Left ventricle myocardium superior (tissue), 1 donor: ENCODE data around the gene OGFOD2. TPM values are rescaled to one million over a fixed set of nuclear protein-coding genes. Genes with fewer than 3 reads are reported as not detected.
"Not testable (repeated sequence)": the region's sequence is repeated elsewhere in the genome, so short reads cannot be mapped to it uniquely, and the experiment has no call there.

Experiments
- ATAC-seq: fragments of 200-7000 bp; cut with Tn5 transposase; one replicate; pipeline ENCODE4 v1.9.1; 2020; ENCODE audit warnings: mild to moderate bottlenecking, moderate library complexity
- DNase-seq: peaks from one replicate; pipeline ENCODE4 v3.0.0-alpha.2; 2020
- intact Hi-C: fragments of 100-400 bp; cut with micrococcal nuclease; formaldehyde crosslinking; loops from one replicate; pipeline ENCODE4 v1.11.0; 2022
- long read RNA-seq: library from polyadenylated mRNA; unstranded; transcript quantifications from one replicate; pipeline ENCODE4 v2.0.0, GENCODE V29; 2021
- total RNA-seq: library from RNA; stranded (reverse); fragmentation: NEBNext Ultra II Directional; extraction: Animal tissue kit (Norgen Biotek cat#: 25700); gene quantifications from one replicate; pipeline ENCODE4 v1.2.1, GENCODE V29; 2021
- donor health status: DM: no; HTN: yes; CAD: no; lungs with severe emphysema.

Gene OGFOD2
- 15.4 TPM for total RNA-seq
- long read RNA-seq, transcript OGFOD2-201 (7 exons, 1,780 nt) = major isoform, 30 of 62 reads
- long read RNA-seq, partial matches to known transcripts = 14 of 62 reads
- long read RNA-seq, other reads (novel, unspliced or antisense) = 13 of 62 reads

- DNase-seq (peak; percentile 95), ATAC-seq (peak; percentile 93)
- intact Hi-C loops = loop anchor here (10.0 kb wide), 1 partner anchor 260 kb away; the partner anchor contains the start of genes MPHOSPH9 and MTRFR
Observed at GRCh38 chr12:122974892-122975789, at the start of gene OGFOD2. Gene OGFOD2, plus strand, starts transcription at chr12:122975244. Its CDS starts 8 bp downstream, at chr12:122975252.

DNA sequence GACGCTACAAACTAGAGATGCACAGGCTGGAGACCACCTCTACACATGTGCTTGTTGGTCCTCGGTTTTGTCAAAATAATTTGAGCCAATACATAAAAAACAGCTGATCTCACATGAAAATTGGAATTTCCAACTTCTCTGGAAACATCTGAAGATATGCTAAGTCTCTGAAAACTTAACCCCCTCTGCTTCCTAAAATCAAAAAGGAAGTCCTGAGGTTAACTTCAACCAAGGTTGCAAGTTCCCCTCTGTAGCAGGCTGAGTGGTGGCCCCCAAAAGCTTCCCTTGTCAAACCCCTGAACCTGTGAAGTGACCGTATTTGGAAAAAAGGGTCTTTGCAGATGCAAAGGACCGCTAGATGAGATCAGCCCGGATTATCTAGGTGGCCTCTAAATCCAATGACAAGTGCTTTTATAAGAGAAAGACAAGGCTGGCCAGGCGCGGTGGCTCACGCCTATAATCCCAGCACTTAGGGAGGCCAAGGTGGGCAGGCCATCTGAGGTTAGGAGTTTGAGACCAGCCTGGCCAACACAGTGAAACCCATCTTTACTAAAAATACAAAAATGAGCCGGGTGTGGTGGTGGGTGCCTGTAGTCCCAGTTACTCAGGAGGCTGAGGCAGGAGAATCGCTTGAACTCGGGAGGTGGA lies 47.2 kb upstream of the OGFOD2 start:
- no peak for ATAC-seq
- intact Hi-C loops = no loop called here
- DNase-seq = no peak

- intact Hi-C loops = no loop called here
- ATAC-seq (no peak), DNase-seq (no peak)
Observed at GRCh38 chr12:122928404-122929147, 46.5 kb upstream of the OGFOD2 start.

DNA sequence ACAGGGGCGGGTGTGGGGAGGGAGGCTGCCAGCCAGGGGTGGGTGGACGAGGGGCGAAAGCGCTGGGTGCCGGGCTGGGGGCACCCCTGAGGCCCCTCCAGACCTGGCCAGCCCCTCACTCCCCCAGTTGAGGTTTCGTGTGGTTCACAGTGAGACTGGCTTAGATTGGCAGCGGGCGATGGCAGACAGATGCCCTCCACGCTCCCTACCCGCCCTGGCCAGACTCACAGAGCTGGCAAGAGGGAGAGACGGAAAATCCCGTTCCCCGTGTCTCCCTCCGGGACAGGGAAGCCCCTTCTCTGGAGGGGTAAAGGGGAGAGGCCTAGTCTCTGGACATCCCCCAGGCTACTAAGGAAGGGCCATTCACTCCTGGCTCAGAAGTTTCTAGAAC lies 45.9 kb upstream of the OGFOD2 start:
- no peak for DNase-seq
- no peak for ATAC-seq
- intact Hi-C loops = no loop called here

GRCh38 chr12:122929812-122930211 lies 45.2 kb upstream of the OGFOD2 start:
- DNase-seq (no peak), ATAC-seq (no peak)
- intact Hi-C loops = no loop called here

GRCh38 chr12:122932207-122932606 lies 42.8 kb upstream of the OGFOD2 start:
- no peak for DNase-seq
- no peak for ATAC-seq
- intact Hi-C loops = no loop called here

DNA sequence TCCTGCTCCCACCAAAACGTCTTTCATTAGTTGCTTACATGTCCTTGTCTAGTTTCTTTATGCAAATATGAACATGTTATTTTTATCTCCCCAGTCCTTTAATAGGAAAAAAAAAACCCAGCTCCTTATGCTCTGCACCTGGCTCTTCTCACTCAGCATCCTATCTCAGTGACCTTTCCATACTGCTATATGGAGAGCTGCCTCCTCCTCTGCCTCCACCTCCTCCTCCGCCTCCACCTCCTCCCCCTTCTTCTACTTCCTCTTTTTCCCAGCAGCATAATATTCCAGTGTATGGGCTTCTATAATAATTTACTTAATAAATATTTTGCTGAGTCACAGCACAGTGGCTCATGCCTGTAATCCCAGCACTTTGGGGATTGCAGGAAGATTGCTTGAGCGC lies 40.3 kb upstream of the OGFOD2 start:
- intact Hi-C loops = no loop called here
- DNase-seq (no peak), ATAC-seq (no peak)

- intact Hi-C loops = no loop called here
- DNase-seq = no peak
- no peak for ATAC-seq
Observed at GRCh38 chr12:122935318-122935717, 39.7 kb upstream of the OGFOD2 start.

- no peak for ATAC-seq
- intact Hi-C loops = no loop called here
- no peak for DNase-seq
Observed at GRCh38 chr12:122937622-122938091, 37.4 kb upstream of the OGFOD2 start.

DNA sequence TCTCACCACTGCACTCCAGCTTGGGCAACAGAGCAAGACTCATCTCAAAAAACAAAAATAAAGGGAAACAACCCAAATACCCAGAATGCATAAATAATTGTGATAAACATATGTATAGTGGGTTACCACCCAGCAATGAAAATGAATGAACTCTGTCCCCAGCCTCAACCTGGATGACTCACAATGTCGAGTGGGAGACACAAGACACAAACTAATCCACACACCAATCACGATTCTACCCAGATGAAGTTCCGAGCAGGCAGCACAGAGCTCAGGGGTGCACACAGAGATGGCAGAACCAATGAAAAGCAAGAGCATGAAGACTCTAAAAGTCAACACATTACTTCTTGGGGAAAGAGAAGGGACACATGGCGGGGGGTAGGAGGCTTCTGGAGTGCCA lies 35.9 kb upstream of the OGFOD2 start:
- intact Hi-C loops = no loop called here
- ATAC-seq (no peak), DNase-seq (no peak)

DNA sequence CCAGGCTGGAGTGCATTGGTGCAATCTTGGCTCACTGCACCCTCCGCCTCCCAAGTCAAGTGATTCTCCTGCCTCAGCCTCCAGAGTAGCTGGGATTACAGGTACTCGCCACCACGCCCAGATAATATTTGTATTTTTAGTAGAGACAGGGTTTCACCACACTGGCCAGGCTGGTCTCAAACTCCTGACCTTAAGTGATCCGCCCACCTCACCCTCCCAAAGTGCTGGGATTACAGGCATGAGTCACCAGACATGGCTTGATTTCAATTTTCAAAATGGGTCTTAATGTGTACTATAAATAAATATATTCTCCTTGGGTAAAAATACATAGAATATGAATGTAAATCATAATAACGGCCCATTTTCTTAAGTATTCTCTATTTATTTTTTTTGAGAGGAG lies 33.7 kb upstream of the OGFOD2 start:
- DNase-seq, intact Hi-C loops, ATAC-seq: not testable (repeated sequence)

GRCh38 chr12:122942637-122943036 lies 32.4 kb upstream of the OGFOD2 start:
- ATAC-seq (no peak), DNase-seq (no peak)
- intact Hi-C loops = no loop called here

GRCh38 chr12:122943196-122943595 lies 31.8 kb upstream of the OGFOD2 start:
- DNase-seq (no peak), ATAC-seq (peak; percentile 13)
- intact Hi-C loops = no loop called here

- ATAC-seq (peak; percentile 5), DNase-seq (no peak)
- intact Hi-C loops = no loop called here
Observed at GRCh38 chr12:122944605-122945592, 30.1 kb upstream of the OGFOD2 start.

DNA sequence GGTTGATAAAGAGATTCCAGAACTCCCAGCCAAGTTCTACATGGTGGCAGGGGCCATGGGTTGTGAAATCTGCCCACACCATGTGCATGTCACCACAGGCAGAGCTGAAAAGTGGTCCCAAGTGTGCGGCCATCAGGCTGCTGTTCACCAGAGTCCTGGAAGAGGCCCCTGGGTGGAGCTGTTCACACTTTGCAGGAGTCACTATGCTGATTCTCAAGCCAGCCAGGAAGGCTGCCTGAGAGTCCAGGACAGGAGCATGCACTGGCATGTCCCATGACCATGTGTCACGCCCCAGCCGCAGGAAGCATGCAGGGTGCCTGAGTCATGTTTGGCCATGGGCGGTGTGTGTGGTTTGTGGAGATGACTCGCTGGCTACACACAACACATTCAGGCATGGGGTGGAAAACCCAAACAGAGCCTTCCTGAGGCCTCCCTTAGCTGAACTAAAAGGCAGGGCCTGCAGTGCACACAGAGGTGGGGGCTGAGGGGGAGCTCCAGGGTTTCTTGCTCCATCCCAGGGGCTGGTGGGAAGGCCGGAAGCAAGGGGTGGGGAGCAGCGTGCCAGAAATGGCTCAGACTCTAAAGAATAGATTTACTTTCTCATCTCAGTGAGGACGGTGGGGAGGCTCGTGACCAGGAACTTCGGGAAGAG lies 28.2 kb upstream of the OGFOD2 start:
- ATAC-seq = peak; percentile 75
- intact Hi-C loops = no loop called here

GRCh38 chr12:122947352-122947792 lies 27.7 kb upstream of the OGFOD2 start:
- ATAC-seq = peak; percentile 22
- intact Hi-C loops = no loop called here
- DNase-seq = peak; percentile 56

More for the DNA sequence above, 28.2 kb upstream of the OGFOD2 start:
- peak; percentile 73 for DNase-seq

DNA sequence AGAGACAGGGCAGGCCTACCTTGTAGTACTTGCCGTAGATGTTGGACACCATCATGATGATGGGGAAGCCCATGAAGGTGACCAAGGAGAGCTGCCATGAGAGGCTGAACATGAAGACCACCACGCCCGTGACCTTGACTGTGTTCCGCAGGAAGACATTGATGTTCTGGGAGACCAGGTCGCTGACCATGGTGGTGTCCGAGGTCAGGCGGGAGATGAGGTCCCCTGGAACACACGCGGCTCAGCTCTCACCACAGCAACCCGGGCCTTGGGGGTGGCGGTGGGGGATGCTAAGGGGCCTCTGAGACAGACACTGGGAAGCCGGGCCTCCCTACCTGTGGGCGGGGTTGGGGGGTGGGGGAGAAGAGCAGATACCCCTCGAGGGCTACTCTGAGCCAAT lies 26.4 kb upstream of the OGFOD2 start:
- intact Hi-C loops = no loop called here
- DNase-seq (no peak), ATAC-seq (no peak)

DNA sequence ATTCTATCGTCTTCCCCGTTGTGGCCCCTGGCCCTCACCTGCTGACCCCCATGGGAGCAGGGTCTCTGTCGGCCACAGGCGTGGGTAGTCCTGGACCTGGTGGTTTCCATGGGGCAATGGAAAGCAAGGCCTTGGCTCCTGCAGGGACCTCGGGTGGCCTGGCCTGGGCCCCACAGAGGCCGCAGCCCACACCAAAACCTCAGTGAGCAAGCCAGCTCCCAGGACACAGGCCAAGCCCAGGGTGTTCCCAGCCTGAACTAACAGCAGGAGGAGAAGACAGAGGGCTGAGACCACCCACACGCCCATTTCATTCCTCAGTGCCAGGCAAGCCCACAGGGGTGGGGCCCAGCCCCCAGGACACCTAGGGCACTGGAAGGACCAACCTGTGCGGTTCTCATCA lies 25.6 kb upstream of the OGFOD2 start:
- no peak for ATAC-seq
- DNase-seq = no peak
- intact Hi-C loops = no loop called here
